Neural cell (in vitro differentiated cells): ENCODE data around the gene KCNH2. TPM values are rescaled to one million over a fixed set of nuclear protein-coding genes. Genes with fewer than 3 reads are reported as not detected.

ENCODE experiments used
- H2AFZ ChIP-seq: fragments of 200-600, 300-800 bp; sonication (generic), shearing (Covaris generic); 2 replicates; pipeline ENCODE4 v1.6.0; 2014; ENCODE audit warnings: low read depth, mild to moderate bottlenecking, antibody characterized with exemption, low read length, moderate library complexity
- H3F3A ChIP-seq: fragments of 200-600 bp; shearing (Covaris generic); 2 replicates; pipeline ENCODE4 v1.6.1; 2016; ENCODE audit warnings: mild to moderate bottlenecking, moderate library complexity, mixed read lengths, antibody characterized with exemption, low read length; ENCODE audit not compliant: insufficient read depth, poor library complexity, severe bottlenecking
- H3K27ac ChIP-seq: fragments of 200-600, 300-800 bp; sonication (generic), shearing (Covaris generic); 2 replicates; pipeline ENCODE4 v1.5.1; 2014; ENCODE audit warnings: mild to moderate bottlenecking, low read length, moderate library complexity
- H3K27me3 ChIP-seq: fragments of 300-800, 200-600 bp; sonication (generic), shearing (Covaris generic); 2 replicates; pipeline ENCODE4 v1.6.0; 2014; ENCODE audit warnings: mild to moderate bottlenecking, low read depth, low read length, moderate library complexity; ENCODE audit not compliant: insufficient read depth
- H3K36me3 ChIP-seq: fragments of 300-800, 200-600 bp; sonication (generic), shearing (Covaris generic); 2 replicates; pipeline ENCODE4 v1.5.1; 2014; ENCODE audit warnings: mild to moderate bottlenecking, antibody characterized with exemption, low read length, moderate library complexity; ENCODE audit not compliant: insufficient read depth
- H3K4me2 ChIP-seq: fragments of 300-800, 200-600 bp; sonication (generic), shearing (Covaris generic); 2 replicates; pipeline ENCODE4 v1.6.0; 2014; ENCODE audit warnings: mild to moderate bottlenecking, low read length
- H3K4me3 ChIP-seq: fragments of 300-800, 200-600 bp; sonication (generic), shearing (Covaris generic); 2 replicates; pipeline ENCODE4 v1.5.1; 2014; ENCODE audit warnings: mild to moderate bottlenecking, low read length, moderate library complexity
- H3K79me2 ChIP-seq: fragments of 200-600 bp; shearing (Covaris generic); replicated peaks from 2 replicates; pipeline ENCODE4 v1.6.0; 2014; ENCODE audit warnings: mild to moderate bottlenecking, low read length, moderate library complexity; ENCODE audit not compliant: insufficient read depth
- H3K9ac ChIP-seq: fragments of 300-800, 200-600 bp; sonication (generic), shearing (Covaris generic); 2 replicates; pipeline ENCODE4 v1.6.1; 2016; ENCODE audit warnings: mild to moderate bottlenecking, low read length, mixed read lengths
- H3K9me2 ChIP-seq: fragments of 200-600 bp; shearing (Covaris generic); 2 replicates; pipeline ENCODE4 v1.6.1; 2016; ENCODE audit warnings: mild to moderate bottlenecking, low read length, mixed read lengths; ENCODE audit not compliant: insufficient read depth
- H3K9me3 ChIP-seq: fragments of 200-600, 300-800 bp; sonication (generic), shearing (Covaris generic); 2 replicates; pipeline ENCODE4 v1.6.1; 2016; ENCODE audit warnings: mild to moderate bottlenecking, mixed run types, low read length, moderate library complexity, mixed read lengths
- H4K20me1 ChIP-seq: fragments of 200-600 bp; shearing (Covaris generic); 2 replicates; pipeline ENCODE4 v1.6.1; 2016; ENCODE audit warnings: mild to moderate bottlenecking, mixed run types; ENCODE audit not compliant: insufficient read depth
- EP300 ChIP-seq: fragments of 450-650 bp; conservative IDR thresholded peaks from 2 replicates; pipeline ENCODE4 v1.6.1; 2014; ENCODE audit warnings: antibody characterized with exemption, mild to moderate bottlenecking, moderate library complexity; ENCODE audit not compliant: poor library complexity, severe bottlenecking
- EZH2 ChIP-seq: fragments of 200-600, 300-800 bp; shearing (Covaris generic), sonication (generic); IDR thresholded peaks from 2 replicates; pipeline ENCODE4 v1.6.1; 2014; ENCODE audit warnings: antibody characterized with exemption, low read length, borderline replicate concordance, mild to moderate bottlenecking; ENCODE audit not compliant: insufficient read depth, poor library complexity, severe bottlenecking
- MXI1 ChIP-seq: fragments of 450-650 bp; conservative IDR thresholded peaks from 2 replicates; pipeline ENCODE4 v1.6.1; 2014; ENCODE audit warnings: antibody characterized with exemption, mild to moderate bottlenecking; ENCODE audit not compliant: poor library complexity, severe bottlenecking
- POLR2AphosphoS5 ChIP-seq: IDR thresholded peaks from 2 replicates; pipeline ENCODE4 v1.6.1; 2012
- RAD21 ChIP-seq: fragments of 450-650 bp; conservative IDR thresholded peaks from 2 replicates; pipeline ENCODE4 v1.6.1; 2014; ENCODE audit warnings: antibody characterized with exemption, mild to moderate bottlenecking, moderate library complexity
- SMC3 ChIP-seq: fragments of 450-650 bp; conservative IDR thresholded peaks from 2 replicates; pipeline ENCODE4 v1.6.1; 2014; ENCODE audit warnings: antibody characterized with exemption, mild to moderate bottlenecking, moderate library complexity; ENCODE audit not compliant: poor library complexity
- TAF1 ChIP-seq: IDR thresholded peaks from 2 replicates; pipeline ENCODE4 v1.6.1; 2012; ENCODE audit warnings: low read depth
- polyA plus RNA-seq: library from polyadenylated mRNA; depleted of rRNA; stranded (reverse); fragments of >200 nt; gene quantifications from 2 replicates; pipeline ENCODE4 v1.2.3, GENCODE V29; 2014
- TF ChIP-seq, protein P1 (sequence below): fragments of 450-650 bp; IDR thresholded peaks from 2 replicates; pipeline ENCODE4 v1.5.1; 2014; ENCODE audit warnings: antibody characterized with exemption, mild to moderate bottlenecking, moderate library complexity; ENCODE audit not compliant: poor library complexity, severe bottlenecking
- TF ChIP-seq, protein P2 (sequence below): IDR thresholded peaks from 2 replicates; pipeline ENCODE4 v1.6.1; 2012; ENCODE audit warnings: borderline replicate concordance

The KCNH2 gene
- polyA plus RNA-seq, 1 donor from 2014 or later = 24.4 TPM

DNA sequence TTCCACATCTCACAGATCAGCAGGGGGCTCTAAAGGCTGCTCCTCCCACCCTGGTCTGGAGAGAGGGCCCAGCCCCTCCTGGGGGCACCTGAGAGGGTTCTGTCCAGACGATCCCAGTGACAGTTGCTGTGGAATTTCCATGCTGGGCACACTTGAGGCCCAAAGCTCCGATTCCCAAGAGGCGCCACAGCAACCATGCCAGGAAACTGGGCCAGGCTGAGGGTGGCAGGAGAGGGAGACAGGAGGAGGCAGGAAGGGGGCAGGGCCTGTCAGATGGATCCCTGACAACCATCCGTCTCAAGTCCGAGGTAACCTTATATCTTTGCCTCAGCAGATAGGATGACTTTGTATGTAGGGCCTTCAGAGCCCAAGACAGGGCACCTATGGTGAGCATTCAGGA, 8.4 kb upstream of the KCNH2 start:
- TF ChIP-seq, protein P1, sequence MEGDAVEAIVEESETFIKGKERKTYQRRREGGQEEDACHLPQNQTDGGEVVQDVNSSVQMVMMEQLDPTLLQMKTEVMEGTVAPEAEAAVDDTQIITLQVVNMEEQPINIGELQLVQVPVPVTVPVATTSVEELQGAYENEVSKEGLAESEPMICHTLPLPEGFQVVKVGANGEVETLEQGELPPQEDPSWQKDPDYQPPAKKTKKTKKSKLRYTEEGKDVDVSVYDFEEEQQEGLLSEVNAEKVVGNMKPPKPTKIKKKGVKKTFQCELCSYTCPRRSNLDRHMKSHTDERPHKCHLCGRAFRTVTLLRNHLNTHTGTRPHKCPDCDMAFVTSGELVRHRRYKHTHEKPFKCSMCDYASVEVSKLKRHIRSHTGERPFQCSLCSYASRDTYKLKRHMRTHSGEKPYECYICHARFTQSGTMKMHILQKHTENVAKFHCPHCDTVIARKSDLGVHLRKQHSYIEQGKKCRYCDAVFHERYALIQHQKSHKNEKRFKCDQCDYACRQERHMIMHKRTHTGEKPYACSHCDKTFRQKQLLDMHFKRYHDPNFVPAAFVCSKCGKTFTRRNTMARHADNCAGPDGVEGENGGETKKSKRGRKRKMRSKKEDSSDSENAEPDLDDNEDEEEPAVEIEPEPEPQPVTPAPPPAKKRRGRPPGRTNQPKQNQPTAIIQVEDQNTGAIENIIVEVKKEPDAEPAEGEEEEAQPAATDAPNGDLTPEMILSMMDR = no peak
- TF ChIP-seq EZH2 (no peak), TAF1 (no peak), EP300 (no peak), SMC3 (no peak), RAD21 (no peak), MXI1 (no peak), POLR2AphosphoS5 (no peak)
- TF ChIP-seq, protein P2, sequence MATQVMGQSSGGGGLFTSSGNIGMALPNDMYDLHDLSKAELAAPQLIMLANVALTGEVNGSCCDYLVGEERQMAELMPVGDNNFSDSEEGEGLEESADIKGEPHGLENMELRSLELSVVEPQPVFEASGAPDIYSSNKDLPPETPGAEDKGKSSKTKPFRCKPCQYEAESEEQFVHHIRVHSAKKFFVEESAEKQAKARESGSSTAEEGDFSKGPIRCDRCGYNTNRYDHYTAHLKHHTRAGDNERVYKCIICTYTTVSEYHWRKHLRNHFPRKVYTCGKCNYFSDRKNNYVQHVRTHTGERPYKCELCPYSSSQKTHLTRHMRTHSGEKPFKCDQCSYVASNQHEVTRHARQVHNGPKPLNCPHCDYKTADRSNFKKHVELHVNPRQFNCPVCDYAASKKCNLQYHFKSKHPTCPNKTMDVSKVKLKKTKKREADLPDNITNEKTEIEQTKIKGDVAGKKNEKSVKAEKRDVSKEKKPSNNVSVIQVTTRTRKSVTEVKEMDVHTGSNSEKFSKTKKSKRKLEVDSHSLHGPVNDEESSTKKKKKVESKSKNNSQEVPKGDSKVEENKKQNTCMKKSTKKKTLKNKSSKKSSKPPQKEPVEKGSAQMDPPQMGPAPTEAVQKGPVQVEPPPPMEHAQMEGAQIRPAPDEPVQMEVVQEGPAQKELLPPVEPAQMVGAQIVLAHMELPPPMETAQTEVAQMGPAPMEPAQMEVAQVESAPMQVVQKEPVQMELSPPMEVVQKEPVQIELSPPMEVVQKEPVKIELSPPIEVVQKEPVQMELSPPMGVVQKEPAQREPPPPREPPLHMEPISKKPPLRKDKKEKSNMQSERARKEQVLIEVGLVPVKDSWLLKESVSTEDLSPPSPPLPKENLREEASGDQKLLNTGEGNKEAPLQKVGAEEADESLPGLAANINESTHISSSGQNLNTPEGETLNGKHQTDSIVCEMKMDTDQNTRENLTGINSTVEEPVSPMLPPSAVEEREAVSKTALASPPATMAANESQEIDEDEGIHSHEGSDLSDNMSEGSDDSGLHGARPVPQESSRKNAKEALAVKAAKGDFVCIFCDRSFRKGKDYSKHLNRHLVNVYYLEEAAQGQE = no peak
- H2AFZ ChIP-seq = no peak overlapping the region
- H3K9me3 ChIP-seq = no peaks in the 10 kb centered on the region
- H3F3A ChIP-seq = no peaks in the 10 kb centered on the region
- no peak overlapping the region for H3K4me3 ChIP-seq
- no peak overlapping the region for H3K27ac ChIP-seq
- no peak overlapping the region for H3K9ac ChIP-seq
- H3K79me2 ChIP-seq = no peaks in the 10 kb centered on the region
- no peak overlapping the region for H3K4me2 ChIP-seq
- H3K27me3 ChIP-seq = no peaks in the 10 kb centered on the region
- H3K36me3 ChIP-seq = no peaks in the 10 kb centered on the region
- no peaks in the 10 kb centered on the region for H4K20me1 ChIP-seq
- no peaks in the 10 kb centered on the region for H3K9me2 ChIP-seq

DNA sequence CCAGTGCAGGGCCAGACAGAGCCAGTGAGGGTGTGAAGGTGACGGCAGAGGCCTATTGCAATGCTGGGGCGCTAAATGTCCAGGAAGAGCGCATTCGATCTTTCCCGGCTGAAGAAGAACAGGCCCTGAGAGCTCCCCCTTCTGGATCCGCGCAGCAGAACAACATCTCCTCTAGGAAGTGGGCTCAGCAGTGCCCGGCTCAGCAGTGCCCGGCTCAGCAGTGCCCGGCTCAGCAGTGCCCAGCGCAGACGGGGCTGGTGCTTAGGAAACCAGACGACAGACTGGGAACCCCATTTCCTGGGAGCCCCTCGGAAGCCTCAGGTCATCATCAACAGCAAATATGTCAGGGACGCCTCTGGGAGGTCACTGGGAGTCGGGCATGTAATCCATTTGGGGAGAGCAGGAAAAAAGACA, 8.0 kb upstream of the KCNH2 start:
- Histone ChIP-seq H3K4me3 (no peak overlapping the region), H3K36me3 (no peaks in the 10 kb centered on the region), H3K79me2 (no peaks in the 10 kb centered on the region), H3K4me2 (no peak overlapping the region), H3K9me3 (no peaks in the 10 kb centered on the region), H2AFZ (no peak overlapping the region), H3K9me2 (no peaks in the 10 kb centered on the region), H4K20me1 (no peaks in the 10 kb centered on the region), H3K27ac (no peak overlapping the region), H3K27me3 (no peaks in the 10 kb centered on the region), H3F3A (no peaks in the 10 kb centered on the region), H3K9ac (no peak overlapping the region)
- peak; percentile 85 for TF ChIP-seq SMC3
- TF ChIP-seq RAD21 = peak; percentile 72
- TF ChIP-seq, protein P1 = peak; percentile 80
- no peak for TF ChIP-seq TAF1
- TF ChIP-seq, protein P2 = no peak
